ENCODE data around the gene ANKMY1.

DNA sequence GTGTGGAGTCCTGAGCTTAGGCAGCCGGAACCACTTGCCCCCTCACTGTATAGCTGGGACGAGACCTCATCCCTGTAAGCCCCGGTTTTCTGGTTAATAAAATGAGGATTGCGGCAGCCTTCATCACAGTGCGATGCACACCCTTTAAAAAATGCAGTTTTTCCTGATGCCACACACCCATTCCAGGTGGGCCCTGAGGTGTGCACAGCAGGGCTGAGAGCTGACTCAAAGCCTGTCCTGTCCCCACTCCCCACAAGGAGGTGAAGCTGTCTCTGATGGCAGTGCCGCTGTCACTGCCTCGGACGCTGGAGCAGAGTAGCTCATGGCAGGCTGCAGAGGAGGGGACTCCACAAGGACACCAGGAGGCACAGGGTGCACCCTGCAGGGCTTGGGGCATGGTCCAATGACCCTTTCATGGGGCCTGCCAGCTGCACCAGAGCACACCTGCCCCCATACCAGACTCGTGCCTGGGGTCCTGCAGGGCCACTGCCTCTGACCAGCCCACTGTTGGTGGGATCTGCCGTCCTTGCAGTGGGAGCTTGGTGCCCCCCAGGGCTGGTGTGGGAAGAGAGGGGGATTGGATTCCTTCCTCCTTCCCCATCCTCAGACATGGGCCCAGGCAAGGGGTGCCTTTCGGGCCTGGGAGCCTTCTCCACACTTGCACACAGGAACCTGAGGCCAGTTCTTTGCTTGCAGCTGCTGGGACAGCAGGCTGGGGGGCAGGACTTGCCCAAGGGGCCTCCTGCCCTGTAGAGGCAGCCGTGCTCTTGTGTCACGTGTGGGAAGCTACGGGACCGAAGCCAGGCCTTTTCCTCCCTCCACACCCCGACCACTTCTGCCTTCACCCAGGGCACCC lies 99.5 kb downstream of the ANKMY1 start:
- TF ChIP-seq, protein P1, sequence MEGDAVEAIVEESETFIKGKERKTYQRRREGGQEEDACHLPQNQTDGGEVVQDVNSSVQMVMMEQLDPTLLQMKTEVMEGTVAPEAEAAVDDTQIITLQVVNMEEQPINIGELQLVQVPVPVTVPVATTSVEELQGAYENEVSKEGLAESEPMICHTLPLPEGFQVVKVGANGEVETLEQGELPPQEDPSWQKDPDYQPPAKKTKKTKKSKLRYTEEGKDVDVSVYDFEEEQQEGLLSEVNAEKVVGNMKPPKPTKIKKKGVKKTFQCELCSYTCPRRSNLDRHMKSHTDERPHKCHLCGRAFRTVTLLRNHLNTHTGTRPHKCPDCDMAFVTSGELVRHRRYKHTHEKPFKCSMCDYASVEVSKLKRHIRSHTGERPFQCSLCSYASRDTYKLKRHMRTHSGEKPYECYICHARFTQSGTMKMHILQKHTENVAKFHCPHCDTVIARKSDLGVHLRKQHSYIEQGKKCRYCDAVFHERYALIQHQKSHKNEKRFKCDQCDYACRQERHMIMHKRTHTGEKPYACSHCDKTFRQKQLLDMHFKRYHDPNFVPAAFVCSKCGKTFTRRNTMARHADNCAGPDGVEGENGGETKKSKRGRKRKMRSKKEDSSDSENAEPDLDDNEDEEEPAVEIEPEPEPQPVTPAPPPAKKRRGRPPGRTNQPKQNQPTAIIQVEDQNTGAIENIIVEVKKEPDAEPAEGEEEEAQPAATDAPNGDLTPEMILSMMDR (IDR thresholded peaks at IDR 0.05): no peak
- TF ChIP-seq POLR2A (IDR thresholded peaks at IDR 0.05): no peak

Measured in testis (tissue), 2 donors.